Dedifferentiated amniotic fluid mesenchymal stem cell (primary cell): ENCODE results near the gene KIAA0232.

Experiments used
- DNase-seq: peaks from one replicate; pipeline ENCODE4 v3.0.0-alpha.2; 2016; ENCODE audit errors: extremely low spot score

The KIAA0232 gene

DNA sequence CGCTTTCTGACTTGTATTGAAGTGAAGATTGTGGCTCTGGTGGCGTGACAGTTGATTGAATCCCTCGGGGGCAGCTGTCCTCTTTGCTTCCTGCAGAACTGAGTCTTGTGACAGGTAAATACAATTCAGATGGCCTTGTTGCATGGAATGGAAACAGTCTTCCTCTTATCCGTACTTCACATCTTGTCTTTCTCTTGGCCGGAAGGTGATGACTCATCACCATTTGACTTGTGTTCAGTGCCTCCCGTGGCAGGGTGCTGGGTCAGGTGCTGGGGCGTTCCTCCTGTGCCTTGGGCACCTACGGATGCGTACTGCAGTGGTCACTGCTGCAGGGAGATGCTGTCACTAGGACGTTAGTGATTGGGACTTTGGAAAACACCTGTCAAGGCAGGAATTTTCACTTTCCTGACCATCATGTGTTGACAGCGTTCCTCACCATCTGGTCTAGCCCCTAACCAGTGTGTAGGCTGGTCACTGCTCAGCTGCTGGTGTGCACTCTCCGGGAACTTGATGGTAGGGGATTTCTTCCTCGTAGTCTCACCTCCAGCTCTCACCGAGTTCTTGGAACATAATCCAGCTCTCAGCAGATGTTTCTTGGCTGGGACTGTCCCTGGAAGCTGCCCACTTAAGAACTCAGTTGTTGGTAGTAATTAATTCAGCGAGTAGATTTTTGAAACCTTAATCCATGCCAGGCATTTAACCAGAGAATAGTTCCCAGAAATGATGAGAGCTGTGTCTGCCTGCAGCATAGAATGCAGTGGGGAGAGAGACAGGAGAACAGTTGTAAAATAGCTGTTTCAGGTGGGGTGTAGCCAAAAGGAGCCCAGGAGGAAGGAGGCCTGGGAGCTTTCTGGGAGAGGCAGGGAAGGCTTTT lies 134.3 kb downstream of the KIAA0232 start:
- no peak for DNase-seq

DNA sequence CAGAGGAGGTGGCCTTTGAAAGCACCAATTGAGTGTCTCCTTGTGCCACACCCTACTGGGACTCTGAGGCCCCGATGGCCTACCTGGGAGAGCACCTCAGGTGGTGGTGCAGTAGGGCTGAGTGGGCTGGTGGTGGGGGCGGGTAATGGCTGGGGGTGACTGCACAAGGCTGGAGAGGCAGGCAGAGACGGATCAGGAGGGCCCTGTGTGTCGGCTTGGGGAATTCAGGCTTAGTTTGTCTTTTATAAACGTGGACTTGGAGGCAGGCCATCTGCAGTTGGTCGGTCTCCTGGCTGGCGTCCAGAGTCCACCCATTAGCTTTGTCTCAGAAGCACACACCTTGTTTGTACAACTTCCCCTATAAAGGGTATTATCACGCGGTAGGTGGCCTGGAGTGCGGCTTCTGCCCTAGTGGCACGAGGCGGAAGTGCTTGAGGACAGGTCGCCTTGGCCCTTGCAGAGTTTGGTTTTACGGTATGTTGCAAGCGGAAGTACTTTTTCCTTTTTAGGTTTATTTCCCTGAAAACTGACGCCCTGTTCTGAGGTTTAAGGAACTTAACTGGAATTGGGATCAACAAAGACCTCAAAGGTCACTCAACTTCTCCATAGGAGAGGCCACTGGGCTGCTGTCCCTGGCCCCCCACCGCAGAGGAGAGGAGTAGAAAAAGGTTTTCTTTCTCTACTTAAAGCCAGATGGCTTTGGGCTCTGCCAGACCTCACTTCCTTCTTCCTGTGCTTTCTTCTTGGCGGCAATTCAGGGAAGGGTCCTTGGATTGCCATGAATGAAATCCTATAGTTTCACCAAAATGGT lies 135.1 kb downstream of the KIAA0232 start:
- DNase-seq, result no peak

DNA sequence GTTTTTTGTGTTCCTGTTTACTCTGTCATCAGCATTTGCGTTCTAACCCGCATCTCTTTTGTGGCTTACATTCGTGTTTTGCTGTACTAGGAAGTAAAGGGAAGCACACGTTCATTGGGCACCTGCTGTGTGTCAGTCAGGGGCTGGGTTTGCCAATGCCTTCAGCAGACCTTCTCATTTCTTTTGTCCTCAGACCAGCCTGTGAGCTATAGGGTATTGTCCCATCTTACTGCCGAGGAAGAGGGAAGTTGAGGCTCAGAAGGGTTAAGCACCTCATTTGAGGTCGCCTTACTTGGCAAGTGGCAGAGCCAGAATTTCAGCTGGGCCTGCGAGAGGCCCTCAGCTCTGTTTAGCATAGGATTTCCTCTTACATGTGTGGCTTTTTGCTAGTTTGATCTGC lies 135.8 kb downstream of the KIAA0232 start:
- no peak for DNase-seq

DNA sequence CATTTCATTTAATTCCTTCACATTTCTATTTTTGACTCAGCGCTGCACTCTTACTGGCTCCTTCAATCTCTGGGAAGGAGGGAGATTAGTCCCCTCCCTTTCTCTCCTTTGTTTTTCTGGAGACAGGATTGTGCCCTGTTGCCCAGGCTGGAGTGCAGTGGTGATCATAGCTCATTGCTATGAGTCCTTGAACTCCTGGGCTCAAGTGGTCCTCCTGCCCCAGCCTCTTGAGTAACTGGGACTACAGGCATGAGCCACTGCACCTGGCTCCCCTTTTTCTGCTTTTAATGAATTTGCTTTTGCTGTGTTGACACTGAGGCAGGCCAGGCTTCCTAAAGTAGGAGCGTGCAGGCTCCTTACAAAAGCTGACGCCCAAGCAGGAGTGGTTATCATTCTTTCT lies 137.6 kb downstream of the KIAA0232 start:
- no peak for DNase-seq

DNA sequence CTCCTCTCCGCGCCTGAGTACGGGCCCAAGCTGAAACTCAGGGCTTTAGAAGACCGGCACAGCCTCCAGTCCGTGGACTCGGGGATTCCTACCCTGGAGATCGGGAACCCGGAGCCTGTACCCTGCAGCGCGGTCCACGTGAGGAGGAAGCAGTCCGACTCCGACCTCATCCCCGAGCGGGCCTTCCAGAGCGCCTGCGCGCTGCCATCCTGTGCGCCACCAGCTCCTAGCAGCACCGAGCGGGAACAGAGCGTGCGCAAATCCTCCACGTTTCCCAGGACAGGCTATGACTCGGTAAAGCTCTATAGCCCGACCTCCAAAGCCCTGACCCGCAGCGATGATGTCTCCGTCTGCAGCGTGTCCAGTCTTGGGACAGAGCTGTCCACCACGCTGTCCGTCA lies 141.0 kb downstream of the KIAA0232 start:
- DNase-seq, result no peak

DNA sequence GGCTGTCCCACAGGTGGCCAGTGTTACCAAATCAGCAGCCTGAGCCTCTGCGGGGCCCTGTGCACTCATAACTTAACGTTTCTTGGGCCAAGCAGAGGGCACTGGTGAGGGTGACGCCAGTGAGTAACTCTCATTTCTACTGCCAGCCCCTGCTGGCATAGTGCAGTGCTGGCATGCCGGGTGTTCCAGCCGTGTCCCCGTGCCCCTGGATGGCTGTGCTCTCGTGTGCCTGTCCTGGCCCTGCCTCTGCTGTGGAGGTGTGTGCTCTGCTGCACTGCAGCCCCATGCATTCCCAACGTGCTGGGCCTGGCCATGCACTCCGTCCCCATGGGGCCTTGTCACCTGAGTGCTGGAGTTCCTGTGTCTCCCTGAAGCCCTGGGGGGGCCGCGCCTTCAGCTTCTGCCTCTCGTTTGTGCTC lies 141.8 kb downstream of the KIAA0232 start:
- no peak for DNase-seq

DNA sequence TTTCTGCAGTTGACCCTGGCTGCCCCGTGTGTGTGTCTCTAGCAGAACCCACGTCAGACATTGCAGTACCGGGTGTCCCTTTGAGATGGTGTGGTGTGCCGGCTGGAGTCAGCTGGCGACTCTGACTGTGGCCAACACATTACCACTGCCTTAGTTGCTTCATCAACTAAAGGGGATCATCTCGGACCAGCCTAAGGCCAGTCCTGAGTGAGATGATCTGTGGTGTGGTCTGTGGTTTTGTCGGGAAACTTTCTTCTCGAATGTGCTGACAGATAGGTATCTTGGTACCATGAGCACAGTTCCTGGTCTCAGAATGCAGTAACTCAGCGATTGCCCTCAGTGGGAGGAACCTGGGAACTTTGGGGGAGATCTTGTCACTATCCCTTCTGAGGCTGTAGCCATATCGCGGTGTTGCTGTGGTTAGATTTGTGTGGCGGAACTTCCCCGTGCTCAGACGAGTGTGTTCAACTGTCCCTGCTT lies 142.9 kb downstream of the KIAA0232 start:
- no peak for DNase-seq

DNA sequence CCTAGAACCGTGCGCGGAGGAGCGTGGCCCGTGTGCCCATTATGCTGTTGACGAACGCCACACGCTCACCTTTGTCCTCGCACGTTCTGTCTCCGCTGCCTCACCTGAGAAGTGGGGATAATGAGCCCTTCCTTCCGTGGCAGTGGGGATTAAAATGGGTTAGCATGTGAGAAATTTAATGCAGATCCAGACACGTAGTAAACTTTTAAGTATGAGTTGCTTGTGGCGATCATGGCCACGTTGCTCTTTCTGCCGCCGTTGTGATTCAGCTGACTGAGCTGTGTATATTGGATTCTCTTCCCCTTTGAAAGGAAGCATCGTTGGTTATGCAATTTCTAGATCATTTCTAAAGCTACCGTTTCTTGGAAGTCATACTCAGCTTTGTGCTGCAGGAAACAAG lies 143.6 kb downstream of the KIAA0232 start:
- DNase-seq, result no peak

DNA sequence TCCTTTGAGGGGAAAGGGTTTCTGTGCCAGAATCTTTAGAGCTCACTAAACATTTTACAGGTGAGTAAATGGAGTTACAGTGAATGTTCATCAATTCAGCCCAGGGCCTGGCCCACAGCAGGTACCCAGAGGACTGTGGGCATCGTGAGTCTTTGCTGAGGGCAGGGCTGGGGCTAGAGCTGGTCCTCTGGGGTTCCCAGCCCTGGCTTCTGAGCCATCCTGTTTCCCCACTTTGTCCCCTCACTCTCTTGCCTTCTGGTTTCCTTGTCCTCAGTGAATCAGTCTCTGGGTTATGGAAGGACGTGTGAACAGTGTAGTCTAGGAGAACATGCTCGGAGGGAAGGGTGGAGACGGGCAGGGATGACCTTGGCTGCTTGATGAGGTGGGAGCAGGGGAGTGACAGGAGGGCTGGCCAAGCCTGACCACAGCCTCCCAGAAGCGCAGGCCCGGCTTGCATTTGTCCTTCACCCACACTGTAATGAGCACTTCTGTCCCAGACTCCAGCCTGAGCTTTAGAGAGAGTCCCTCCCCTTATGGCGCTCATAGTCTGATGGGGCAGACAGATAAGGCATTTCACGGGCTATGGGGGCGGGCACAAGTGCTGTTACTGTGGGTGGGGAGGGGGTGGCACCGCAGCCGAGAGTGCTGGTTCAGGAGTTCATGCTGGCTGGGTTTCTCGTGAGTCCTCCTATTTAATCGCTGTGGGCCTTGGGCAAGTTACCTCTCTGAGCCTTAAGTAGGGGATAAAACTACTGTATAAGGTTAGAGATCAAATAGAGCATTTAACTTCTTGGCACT lies 144.4 kb downstream of the KIAA0232 start:
- no peak for DNase-seq

DNA sequence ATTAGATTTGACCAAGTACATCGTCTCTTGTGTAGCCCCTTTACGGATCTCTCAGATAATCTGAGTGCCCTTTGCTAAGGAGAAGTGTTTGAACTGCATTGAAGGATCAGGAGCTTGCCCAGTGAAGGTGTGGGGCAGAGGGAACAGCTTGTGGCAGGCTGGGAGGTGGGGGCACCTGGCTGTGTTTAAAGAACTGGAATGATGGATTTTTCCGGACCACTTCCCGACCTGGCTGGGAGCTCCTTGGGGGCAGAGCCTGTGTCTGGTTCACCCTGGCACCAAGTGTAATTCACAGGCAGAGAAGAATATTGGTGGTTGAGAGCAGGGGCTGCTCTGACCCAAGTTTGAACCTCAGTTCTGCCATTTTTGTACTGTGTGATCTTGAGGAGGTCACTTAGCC lies 145.6 kb downstream of the KIAA0232 start:
- no peak for DNase-seq

DNA sequence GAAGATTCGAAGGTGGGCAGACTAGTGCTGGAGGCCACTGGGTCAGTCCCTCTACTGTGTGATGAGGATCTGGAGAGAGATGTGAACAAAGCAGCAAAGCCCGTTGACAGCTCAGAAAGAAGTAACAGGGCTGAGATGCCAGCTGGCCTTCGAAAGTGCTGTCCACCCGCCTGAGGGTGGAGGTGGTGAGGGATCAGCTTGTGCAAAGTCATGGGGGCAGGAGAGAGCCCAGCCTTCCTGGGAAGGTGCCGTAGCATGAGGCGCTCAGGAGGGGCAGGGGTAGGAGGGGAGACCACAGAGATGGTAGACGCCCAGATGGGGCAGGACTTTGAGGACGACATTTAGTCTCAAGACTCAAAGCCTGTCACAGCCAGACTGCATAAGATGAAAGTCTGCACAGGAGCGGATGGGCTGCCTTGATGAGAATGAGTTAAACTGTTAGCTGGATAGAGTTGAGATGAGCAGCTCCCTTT lies 146.8 kb downstream of the KIAA0232 start:
- no peak for DNase-seq

DNA sequence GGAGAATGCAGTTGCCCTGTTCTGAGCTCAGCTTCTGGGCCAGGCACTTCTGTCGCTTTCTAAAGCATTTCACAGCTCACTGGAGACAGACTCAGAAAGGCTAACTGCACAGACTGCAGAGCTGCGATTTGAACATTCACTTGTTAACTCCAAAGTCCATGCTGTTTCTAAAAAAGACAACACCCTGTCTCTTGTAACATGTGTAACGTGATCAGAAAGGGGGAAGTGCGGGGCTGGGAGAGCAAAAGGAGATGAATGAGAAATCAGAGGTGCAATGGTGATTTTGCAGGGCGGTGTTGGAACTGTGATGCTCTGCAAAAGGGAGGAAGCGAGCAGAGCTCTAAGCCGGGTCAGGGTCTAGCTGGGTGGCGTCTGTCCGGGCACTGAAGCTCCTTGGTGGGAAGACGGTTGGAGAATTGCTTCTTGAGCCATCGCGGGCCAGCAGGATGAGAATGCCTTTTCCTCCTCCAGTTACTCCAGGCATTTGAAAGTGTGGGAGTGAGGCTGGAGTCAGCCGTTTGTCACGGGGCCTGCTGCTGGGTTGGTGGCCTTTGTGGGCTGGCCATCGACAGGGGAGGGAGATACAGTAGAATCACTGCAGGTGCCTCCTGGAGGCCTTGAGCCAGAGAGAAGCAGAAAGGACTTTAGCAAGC lies 147.4 kb downstream of the KIAA0232 start:
- no peak for DNase-seq

DNA sequence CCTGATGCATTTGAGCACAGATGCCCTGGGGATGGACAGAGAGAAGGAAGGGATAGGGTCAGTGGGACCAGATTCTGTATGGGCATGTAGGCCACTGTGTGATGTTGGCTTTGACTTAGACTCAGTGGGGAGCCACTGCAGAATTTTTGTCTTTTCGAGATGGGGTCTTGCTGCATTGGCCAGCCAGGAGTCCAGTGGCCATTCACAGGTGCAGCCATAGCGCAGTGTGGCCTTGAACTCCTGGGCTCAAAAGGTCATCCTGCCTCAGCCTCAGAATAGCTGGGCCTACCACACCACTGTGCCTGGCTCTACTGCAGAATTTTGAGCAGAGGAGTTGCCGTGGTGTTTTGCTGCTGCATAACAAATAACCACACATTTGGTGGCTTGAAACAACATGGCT lies 149.9 kb downstream of the KIAA0232 start:
- DNase-seq, result no peak

DNA sequence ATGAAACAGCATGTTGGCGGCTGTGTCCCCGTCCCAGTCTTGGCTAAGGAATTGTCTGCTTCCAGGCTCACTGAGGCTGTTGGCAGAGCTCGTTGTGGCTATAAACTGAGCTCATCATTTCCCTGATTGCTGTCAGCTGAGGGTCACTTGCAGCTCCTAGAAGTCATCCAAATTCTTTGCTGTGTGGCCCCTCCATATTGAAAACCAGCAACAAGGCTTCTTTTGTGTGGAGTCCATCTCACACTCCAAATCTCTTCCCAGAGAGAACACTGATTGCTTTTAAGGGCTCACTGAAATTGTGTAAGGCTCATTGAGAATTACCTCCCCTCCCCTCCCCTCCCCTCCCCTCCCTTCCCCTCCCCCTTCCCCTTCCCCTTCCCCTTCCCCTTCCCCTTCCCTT lies 150.4 kb downstream of the KIAA0232 start:
- no peak for DNase-seq
